Urothelium cell line (cell line): ENCODE results near the gene EGFL7.
"Not testable (repeated sequence)": the region's sequence is repeated elsewhere in the genome, so short reads cannot be mapped to it uniquely, and the experiment has no call there.

Source experiments
- DNase-seq: peaks from one replicate; pipeline ENCODE4 v3.0.0; 2011; ENCODE audit warnings: low spot score, mixed read lengths
- FAIRE-seq: peaks from 2 replicates; lab custom pipeline; 2011; peaks lifted over from hg19 to GRCh38; lab: Jason Lieb, UNC

The EGFL7 gene

GRCh38 chr9:136624184-136624951, 38.3 kb upstream of the EGFL7 start:
- no peak for DNase-seq
- FAIRE-seq: no peak

GRCh38 chr9:136625101-136626065, 37.3 kb upstream of the EGFL7 start:
- DNase-seq (peak; percentile 65), FAIRE-seq (peak; percentile 40)

- FAIRE-seq (no peak), DNase-seq (no peak)
These were observed 36.5 kb upstream of the EGFL7 start for GRCh38 chr9:136626066-136626725.

GRCh38 chr9:136626740-136627642, 35.7 kb upstream of the EGFL7 start:
- FAIRE-seq (no peak), DNase-seq (no peak)

GRCh38 chr9:136627703-136628102, 35.0 kb upstream of the EGFL7 start:
- DNase-seq: no peak
- no peak for FAIRE-seq

GRCh38 chr9:136628268-136628667, 34.4 kb upstream of the EGFL7 start:
- DNase-seq (no peak), FAIRE-seq (no peak)

GRCh38 chr9:136629001-136629878, 33.5 kb upstream of the EGFL7 start:
- FAIRE-seq (no peak), DNase-seq (no peak)

- FAIRE-seq (no peak), DNase-seq (peak; percentile 50)
These were observed 32.6 kb upstream of the EGFL7 start for GRCh38 chr9:136629879-136630661.

- no peak for DNase-seq
- no peak for FAIRE-seq
These were observed 32.1 kb upstream of the EGFL7 start for GRCh38 chr9:136630662-136630992.

GRCh38 chr9:136631038-136632000, 31.4 kb upstream of the EGFL7 start:
- peak; percentile 72 for DNase-seq

GRCh38 chr9:136632072-136632471, 30.6 kb upstream of the EGFL7 start:
- FAIRE-seq, DNase-seq: not testable (repeated sequence)

More at GRCh38 chr9:136631038-136632000, 31.4 kb upstream of the EGFL7 start:
- FAIRE-seq: peak; percentile 79

GRCh38 chr9:136632491-136633106, 30.1 kb upstream of the EGFL7 start:
- DNase-seq: not testable (repeated sequence)
- peak; percentile 59 for FAIRE-seq

GRCh38 chr9:136634904-136635303, 27.8 kb upstream of the EGFL7 start:
- no peak for DNase-seq
- no peak for FAIRE-seq

- no peak for FAIRE-seq
- DNase-seq: no peak
These were observed 22.3 kb upstream of the EGFL7 start for GRCh38 chr9:136640171-136641111.

- no peak for FAIRE-seq
- DNase-seq: no peak
These were observed 20.2 kb upstream of the EGFL7 start for GRCh38 chr9:136642439-136642921.
